Osteocyte (in vitro differentiated cells): Measurements from ENCODE around the gene LRCH1. TPM values are rescaled to one million over a fixed set of nuclear protein-coding genes. Genes with fewer than 3 reads are reported as not detected.

Source experiments
- DNase-seq: peaks from one replicate; pipeline ENCODE4 v3.0.0; 2021; ENCODE audit warnings: mixed read lengths; ENCODE audit not compliant: unreplicated experiment; ENCODE audit errors: extremely low spot score
- H3K27ac Mint-ChIP-seq: one replicate; pipeline ENCODE4 v1.8.0; 2021; ENCODE audit warnings: mild to moderate bottlenecking, mixed read lengths; ENCODE audit not compliant: unreplicated experiment
- H3K27me3 Mint-ChIP-seq: one replicate; pipeline ENCODE4 v1.8.0; 2021; ENCODE audit warnings: mixed read lengths; ENCODE audit not compliant: unreplicated experiment
- H3K36me3 Mint-ChIP-seq: one replicate; pipeline ENCODE4 v1.8.0; 2021; ENCODE audit warnings: mixed read lengths; ENCODE audit not compliant: unreplicated experiment
- H3K4me1 Mint-ChIP-seq: one replicate; pipeline ENCODE4 v1.8.0; 2021; ENCODE audit warnings: mixed read lengths; ENCODE audit not compliant: unreplicated experiment
- H3K4me3 Mint-ChIP-seq: one replicate; pipeline ENCODE4 v1.8.0; 2021; ENCODE audit warnings: mild to moderate bottlenecking, moderate library complexity, mixed read lengths; ENCODE audit not compliant: unreplicated experiment
- H3K9me3 Mint-ChIP-seq: one replicate; pipeline ENCODE4 v1.8.0; 2021; ENCODE audit warnings: mixed read lengths; ENCODE audit not compliant: unreplicated experiment
- CTCF ChIP-seq: fragments of 200-600 bp; sonication (generic); IDR thresholded peaks from 2 replicates; pipeline ENCODE4 v1.5.0; 2021; ENCODE audit warnings: antibody characterized with exemption, mild to moderate bottlenecking, moderate library complexity
- total RNA-seq: library from RNA; stranded (reverse); gene quantifications from 2 replicates; pipeline ENCODE4 v1.2.1, GENCODE V29; 2021

The LRCH1 gene
- total RNA-seq, 1 donor from 2014 or later, result 13.9 TPM

GRCh38 chr13:46527237-46527636, 25.7 kb upstream of the LRCH1 start:
- DNase-seq, result no peak
- peaks cover 8% of the 10 kb centered on the region for H3K4me1 Mint-ChIP-seq
- TF ChIP-seq CTCF, result no peak
- H3K36me3 Mint-ChIP-seq, result no peaks in the 10 kb centered on the region
- H3K4me3 Mint-ChIP-seq, result no peak overlapping the region
- peaks cover 8% of the 10 kb centered on the region for H3K27me3 Mint-ChIP-seq
- no peaks in the 10 kb centered on the region for H3K9me3 Mint-ChIP-seq
- no peak overlapping the region for H3K27ac Mint-ChIP-seq

GRCh38 chr13:46529216-46529919, 23.6 kb upstream of the LRCH1 start:
- H3K27me3 Mint-ChIP-seq, result peaks cover 8% of the 10 kb centered on the region
- H3K36me3 Mint-ChIP-seq, result no peaks in the 10 kb centered on the region
- no peak for TF ChIP-seq CTCF
- no peak overlapping the region for H3K27ac Mint-ChIP-seq
- H3K4me3 Mint-ChIP-seq, result no peak overlapping the region
- peaks cover 8% of the 10 kb centered on the region for H3K4me1 Mint-ChIP-seq
- H3K9me3 Mint-ChIP-seq, result no peaks in the 10 kb centered on the region
- DNase-seq, result no peak

- peaks cover 8% of the 10 kb centered on the region for H3K27me3 Mint-ChIP-seq
- DNase-seq, result no peak
- H3K36me3 Mint-ChIP-seq, result no peaks in the 10 kb centered on the region
- H3K27ac Mint-ChIP-seq, result no peak overlapping the region
- H3K9me3 Mint-ChIP-seq, result no peaks in the 10 kb centered on the region
- H3K4me3 Mint-ChIP-seq, result no peak overlapping the region
- no peak for TF ChIP-seq CTCF
- peaks cover 8% of the 10 kb centered on the region for H3K4me1 Mint-ChIP-seq
These were observed 22.7 kb upstream of the LRCH1 start for GRCh38 chr13:46530084-46530935.

- H3K27ac Mint-ChIP-seq, result no peak overlapping the region
- no peak overlapping the region for H3K4me3 Mint-ChIP-seq
- DNase-seq, result no peak
- no peaks in the 10 kb centered on the region for H3K36me3 Mint-ChIP-seq
- H3K27me3 Mint-ChIP-seq, result no peaks in the 10 kb centered on the region
- H3K9me3 Mint-ChIP-seq, result no peaks in the 10 kb centered on the region
- TF ChIP-seq CTCF, result no peak
- peaks cover 8% of the 10 kb centered on the region for H3K4me1 Mint-ChIP-seq
These were observed 21.0 kb upstream of the LRCH1 start for GRCh38 chr13:46531953-46532352.

GRCh38 chr13:46535002-46535401, 18.0 kb upstream of the LRCH1 start:
- Mint-ChIP-seq H3K27ac (no peak overlapping the region), H3K36me3 (no peaks in the 10 kb centered on the region), H3K9me3 (no peaks in the 10 kb centered on the region), H3K4me1 (peaks cover 11% of the 10 kb centered on the region), H3K4me3 (no peak overlapping the region), H3K27me3 (no peaks in the 10 kb centered on the region)
- no peak for TF ChIP-seq CTCF
- DNase-seq, result no peak
